GM18907 (cell line): Measurements from ENCODE around the gene UCK2.
"Not testable (repeated sequence)": the region's sequence is repeated elsewhere in the genome, so short reads cannot be mapped to it uniquely, and the experiment has no call there.

Experiments
- ATAC-seq: cut with Tn5 transposase; IDR thresholded peaks from one replicate; pipeline ENCODE4 v1.9.1; 2021; ENCODE audit warnings: mild to moderate bottlenecking, moderate library complexity; ENCODE audit not compliant: unreplicated experiment

UCK2 gene

DNA sequence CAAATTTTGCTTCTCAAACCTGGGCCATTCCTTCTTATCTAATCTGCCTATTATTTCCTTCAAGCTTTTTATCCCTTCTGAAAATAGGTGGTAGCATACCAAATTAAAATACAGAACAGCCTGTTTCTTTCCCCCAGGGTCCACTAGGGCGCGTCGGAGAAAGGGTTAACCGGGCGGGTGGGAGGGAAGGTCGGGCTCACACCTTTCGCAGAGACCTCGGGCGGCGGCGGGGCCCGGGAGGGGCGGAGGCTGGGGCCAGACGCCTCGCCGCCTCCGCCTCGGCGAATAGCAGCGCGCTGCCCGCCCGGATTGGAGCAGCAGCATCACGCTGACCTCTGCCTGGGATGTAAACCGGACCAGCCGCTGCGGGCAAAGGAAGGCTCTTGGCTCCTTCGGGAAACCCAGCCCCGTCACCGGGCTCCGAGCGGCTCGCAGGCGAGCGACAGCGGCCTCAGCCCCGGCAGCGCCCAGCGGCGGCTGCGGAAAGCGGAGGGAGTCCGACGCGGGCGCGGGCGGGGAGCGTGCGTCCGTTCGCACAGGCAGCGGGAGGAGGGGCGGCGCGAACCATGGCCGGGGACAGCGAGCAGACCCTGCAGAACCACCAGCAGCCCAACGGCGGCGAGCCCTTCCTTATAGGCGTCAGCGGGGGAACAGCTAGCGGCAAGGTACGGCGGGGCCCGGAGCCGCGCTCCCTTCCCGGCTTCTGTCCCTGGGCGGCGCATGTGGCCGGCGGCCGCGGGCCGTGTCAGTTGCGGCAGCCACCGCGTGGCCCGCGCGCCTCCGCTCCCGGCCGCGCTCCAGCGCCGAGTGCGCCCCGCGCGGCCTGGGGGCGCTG is at the start of gene UCK2:
UCK2 (plus strand) TSS at position 347 of the 835 bp plus-strand sequence; CDS start at position 567, 220 bp downstream.
- ATAC-seq = peak; percentile 74

DNA sequence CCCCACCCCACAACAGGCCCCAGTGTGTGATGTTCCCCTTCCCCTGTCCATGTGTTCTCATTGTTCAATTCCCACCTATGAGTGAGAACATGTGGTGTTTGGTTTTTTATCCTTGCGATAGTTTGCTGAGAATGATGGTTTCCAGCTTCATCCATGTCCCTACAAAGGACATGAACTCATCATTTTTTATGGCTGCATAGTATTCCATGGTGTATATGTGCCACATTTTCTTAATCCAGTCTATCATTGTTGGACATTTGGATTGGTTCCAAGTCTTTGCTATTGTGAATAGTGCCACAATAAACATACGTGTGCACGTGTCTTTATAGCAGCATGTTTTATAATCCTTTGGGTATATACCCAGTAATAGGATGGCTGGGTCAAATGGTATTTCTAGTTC is 49.2 kb upstream of the UCK2 start:
- ATAC-seq = not testable (repeated sequence)

DNA sequence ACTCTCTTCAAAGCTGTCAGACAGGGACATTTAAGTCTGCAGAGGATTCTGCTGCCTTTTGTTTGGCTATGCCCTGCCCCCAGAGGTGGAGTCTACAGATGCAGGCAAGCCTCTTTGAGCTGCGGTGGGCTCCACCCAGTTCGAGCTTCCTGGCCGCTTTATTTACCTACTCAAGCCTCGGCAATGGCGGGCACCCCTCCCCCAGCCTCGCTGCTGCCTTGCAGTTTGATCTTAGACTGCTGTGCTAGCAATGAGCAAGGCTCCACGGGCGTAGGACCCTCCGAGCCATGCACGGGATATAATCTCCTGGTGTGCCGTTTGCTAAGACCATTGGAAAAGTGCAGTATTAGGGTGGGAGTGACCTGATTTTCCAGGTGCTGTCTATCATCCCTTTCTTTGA is 43.9 kb upstream of the UCK2 start:
- ATAC-seq = not testable (repeated sequence)

DNA sequence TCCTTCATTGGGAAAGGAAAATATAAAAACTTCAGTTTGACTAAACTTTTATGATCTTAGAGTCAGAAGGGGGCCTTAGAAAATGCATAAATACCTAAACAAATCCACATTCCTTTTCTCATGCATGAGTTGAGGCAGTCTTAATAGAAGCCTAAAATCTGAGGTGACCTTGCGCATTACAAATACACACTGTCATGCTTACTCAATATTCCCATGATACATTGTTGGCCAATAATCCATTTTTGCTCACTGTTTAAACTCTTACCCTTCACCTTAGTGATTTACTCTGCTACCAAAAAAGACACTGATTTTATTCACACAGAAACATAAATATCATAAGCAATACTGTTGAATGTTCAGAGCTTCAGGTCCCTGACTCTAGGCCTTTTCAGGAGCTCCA is 39.7 kb upstream of the UCK2 start:
- ATAC-seq = no peak

- no peak for ATAC-seq
Measured at GRCh38 chr1:165793951-165794350, 33.5 kb upstream of the UCK2 start.

DNA sequence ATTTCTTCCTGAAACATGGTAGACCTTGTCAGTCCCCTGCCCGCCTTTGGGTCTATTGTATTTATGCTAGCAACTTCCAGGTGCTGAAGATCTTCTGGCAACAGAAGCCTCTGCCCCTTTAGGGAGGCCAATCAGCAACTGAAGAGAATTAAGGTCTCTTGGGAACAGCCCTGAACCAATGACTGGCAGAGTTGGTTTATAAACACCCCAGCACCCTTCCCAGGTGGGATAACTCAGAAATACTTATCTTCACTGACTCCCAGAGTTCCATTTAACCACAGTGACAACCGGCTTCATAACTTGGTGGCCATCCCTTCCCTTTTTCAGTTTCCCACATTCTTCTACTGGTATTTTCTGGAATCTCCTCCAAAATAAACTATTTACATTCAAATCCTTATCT is 31.5 kb upstream of the UCK2 start:
- no peak for ATAC-seq

DNA sequence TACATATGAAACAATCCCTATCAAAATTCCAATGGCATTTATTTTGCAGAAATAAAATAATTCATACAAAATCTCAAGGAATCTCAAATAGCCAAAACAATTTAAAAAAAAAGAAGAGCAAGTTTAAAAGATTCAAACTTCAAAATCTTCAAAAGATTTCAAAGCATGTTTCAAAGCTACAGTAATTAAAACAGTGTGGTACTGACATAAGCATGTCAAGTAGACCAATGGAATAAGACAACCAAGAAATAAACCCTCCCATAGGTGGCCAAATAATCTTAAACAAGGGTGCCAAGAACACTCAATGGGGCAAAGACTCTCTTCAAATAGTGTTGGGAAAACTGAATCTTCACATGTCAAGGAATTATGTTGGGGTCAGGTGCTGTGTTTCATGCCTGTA is 28.0 kb upstream of the UCK2 start:
- no peak for ATAC-seq

DNA sequence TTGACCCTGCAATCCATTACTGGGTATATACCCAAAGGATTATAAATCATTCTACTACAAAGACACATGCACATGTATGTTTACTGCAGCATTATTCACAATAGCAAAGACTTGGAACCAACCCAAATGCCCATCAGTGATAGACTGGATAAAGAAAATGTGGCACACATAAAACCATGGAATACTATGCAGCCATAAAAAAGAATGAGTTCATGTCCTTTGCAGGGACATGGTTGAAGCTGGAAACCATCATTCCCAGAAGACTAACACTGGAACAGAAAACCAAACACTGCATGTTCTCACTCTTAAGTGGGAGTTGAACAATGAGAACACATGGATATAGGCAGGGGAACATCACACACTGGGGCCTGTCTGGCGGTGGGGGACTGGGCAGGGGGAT is 22.9 kb upstream of the UCK2 start:
- ATAC-seq = not testable (repeated sequence)

GRCh38 chr1:165807613-165808012 is 19.8 kb upstream of the UCK2 start:
- no peak for ATAC-seq

- no peak for ATAC-seq
Measured at GRCh38 chr1:165815725-165816124, 11.7 kb upstream of the UCK2 start.

DNA sequence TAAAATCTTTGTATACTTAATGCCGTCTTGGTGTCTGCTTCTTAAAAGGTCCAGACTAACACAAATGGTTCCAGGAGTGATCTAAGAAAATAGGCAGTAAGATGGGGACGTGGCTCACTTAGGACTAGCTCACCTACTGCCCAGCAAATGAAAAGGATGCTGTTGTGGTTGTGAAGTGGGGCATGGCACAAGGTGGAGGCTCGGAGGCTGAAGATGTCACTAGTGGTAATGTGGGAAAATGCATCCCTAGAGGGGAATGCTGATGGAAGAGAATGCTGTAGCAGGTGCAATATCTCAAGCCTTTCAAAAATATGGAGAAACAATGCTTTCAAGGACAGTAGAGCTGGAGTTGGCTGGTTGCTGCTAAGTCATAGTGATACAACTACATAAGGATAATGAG is 11.3 kb upstream of the UCK2 start:
- ATAC-seq = no peak

DNA sequence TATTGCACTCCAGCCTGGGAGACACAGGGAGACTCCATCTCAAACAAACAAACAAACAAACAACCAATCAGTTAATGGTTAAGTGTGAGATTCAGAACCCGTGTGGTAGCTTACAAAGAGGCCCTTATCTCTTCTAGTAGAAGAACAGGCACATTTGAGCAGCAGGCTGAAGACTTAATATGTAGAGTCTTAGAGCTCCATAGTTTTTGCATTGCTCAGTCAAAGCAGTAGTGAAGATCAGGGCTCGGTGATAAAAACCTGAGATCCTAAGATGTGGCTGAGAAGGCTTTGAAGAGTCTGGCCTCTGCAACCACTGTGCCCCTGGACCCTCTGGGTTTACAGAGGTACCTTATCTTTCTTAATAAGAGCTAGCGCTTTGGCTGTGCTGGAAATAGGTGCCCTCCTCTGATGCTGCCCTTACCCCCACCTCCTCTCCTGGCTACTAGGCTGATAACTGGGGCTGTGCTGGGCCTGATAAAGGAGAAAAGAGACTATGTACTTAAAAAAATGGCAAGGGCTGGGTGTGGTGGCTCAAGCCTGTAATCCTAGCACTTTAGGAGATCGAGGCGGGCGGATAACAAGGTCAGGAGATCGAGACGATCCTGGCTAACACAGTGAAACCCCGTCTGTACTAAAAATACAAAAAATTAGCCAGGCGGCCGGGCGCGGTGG is 10.5 kb upstream of the UCK2 start:
- ATAC-seq = no peak

DNA sequence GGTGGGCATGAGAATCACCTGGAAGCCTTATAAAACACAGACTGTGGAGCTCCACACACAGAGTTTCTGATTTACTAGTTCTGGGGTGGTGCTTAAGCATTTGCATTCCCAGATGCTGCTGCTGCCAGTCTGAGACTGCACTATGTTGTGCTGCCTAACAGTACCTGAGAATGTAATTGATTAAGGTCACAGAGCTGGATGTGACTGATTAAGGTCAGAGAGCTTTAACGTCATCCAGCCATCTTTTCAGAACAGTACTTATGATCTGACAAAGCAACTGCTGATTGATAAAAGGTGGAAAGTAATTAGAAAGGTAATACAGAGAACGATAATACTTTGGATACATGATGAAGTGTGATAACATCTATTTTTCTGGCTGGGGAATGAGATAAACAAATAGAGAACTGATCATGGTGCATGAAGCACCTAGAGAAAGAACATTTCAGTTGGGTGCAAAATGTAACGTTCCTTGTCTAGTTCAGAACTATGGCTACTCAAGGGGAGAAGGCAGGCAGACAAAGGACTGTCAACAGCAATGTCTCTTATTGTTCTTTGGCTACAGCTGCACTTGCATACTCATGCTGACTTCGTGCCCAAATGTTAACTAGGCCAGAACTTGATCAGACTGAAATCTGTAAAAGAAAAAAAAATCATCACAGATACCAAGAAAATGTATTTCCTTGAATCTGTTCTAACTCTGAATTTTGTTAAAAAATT is 3.7 kb upstream of the UCK2 start:
- no peak for ATAC-seq

- ATAC-seq = no peak
Measured at GRCh38 chr1:165824269-165824643, 3.2 kb upstream of the UCK2 start.

- ATAC-seq = no peak
Measured at GRCh38 chr1:165826565-165827267, 698 bp upstream of the UCK2 start.

GRCh38 chr1:165828103-165828668 is 772 bp downstream of the UCK2 start:
- ATAC-seq = peak; percentile 56

DNA sequence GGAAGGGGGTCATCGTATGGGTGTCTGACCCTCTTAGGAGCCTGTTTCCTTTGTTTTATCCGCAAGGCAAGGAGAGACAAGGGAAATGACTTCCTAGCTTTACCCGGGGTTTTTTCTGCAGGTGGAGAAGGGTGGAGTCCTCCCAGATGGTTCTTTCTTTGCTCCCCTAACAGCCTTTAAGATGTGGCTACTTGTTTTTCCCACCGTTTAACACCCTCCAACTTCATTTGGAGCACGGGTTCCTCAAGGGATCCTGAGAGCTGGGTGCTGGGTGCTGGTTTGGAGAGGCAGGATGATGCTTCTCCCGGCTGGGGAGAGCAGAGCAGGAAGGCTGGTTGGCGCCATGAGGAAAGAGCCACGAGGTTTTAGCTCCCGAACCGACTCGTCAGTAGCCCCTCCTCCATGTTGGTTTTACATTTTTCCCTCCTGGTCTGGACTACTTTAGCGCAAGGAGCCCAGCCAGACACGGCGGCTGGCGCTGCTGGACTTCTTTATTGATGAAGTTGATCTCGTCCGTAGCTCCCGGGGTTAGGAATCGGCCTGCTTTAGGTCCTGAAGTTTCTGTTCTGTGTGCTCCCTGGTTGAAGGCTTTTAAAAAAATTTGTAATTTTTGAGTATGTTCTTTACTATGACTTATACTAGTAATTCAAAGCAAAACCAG is 1.4 kb downstream of the UCK2 start:
- peak; percentile 10 for ATAC-seq

DNA sequence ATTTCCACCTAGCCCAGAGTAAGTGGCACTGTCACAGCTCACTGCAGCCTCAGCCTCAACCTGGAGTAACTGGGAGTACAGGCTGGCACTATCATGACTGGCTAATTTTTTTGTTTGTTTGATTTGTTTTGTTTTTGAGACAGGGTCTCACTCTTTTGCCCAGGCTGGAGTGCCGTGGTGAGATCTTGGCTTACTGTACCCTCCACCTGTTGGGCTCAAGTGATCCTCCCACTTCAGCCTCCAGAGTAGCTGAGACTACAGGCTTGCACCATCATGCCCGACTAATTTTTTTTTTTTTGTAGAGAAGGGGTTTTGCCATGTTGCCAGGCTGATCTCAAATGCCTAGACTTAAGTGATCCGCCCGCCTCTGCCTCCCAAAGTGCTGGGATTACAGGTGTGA is 2.5 kb downstream of the UCK2 start:
- no peak for ATAC-seq

DNA sequence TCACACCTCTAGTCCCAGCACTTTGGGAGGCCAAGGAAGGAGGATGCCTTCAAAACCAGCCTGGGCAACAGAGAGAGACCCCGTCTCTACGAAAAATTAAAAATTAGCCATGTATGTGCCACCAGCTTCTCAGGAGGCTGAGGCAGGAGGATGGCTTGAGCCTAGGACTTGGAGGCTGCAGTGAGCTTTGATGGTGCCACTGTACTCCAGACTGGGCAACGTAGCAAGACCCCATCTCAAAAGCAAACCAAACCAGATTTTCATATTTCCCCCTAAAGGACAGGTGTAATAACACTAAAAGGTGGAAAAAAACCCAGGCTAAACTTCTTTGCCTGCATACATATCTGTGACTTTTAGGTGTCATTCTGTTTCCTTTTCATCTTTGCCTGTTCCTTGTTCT is 3.7 kb downstream of the UCK2 start:
- ATAC-seq = no peak

DNA sequence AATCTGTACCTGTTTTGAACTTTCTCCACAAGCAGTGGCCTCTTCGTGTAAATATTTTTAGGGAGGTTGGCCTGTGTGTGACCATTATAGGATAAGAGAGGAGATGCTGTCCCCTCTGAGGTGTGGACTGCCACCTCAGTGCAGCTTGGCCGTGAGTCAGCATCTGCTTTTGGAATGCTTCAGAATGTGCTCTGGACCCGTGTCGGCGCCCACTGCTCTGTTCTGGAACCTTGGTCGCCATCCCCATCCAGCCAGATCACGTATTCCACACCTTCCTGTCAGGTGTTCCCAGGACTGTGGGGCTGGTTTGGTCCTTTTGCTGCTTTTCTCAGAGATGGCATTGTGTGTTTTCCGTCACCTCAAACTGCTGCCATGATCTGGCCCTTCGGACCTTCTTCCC is 5.5 kb downstream of the UCK2 start:
- ATAC-seq = no peak
